GM19438 (cell line): Measurements from ENCODE around the gene H6PD.

ENCODE experiments used
- ATAC-seq: cut with Tn5 transposase; IDR thresholded peaks from one replicate; pipeline ENCODE4 v1.9.1; 2021; ENCODE audit warnings: low read depth; ENCODE audit not compliant: unreplicated experiment

The H6PD gene

GRCh38 chr1:9251501-9251900, 16.9 kb downstream of the H6PD start:
- ATAC-seq: no peak

GRCh38 chr1:9253004-9253403, 18.4 kb downstream of the H6PD start:
- no peak for ATAC-seq

- ATAC-seq: no peak
Measured at GRCh38 chr1:9253453-9254105, 19.0 kb downstream of the H6PD start.

- no peak for ATAC-seq
Measured at GRCh38 chr1:9256332-9256731, 21.8 kb downstream of the H6PD start.

- ATAC-seq: no peak
Measured at GRCh38 chr1:9257851-9258250, 23.3 kb downstream of the H6PD start.

GRCh38 chr1:9258629-9259028, 24.1 kb downstream of the H6PD start:
- no peak for ATAC-seq

GRCh38 chr1:9260059-9260766, 25.6 kb downstream of the H6PD start:
- no peak for ATAC-seq

- ATAC-seq: no peak
Measured at GRCh38 chr1:9261496-9261895, 26.9 kb downstream of the H6PD start.

- ATAC-seq: no peak
Measured at GRCh38 chr1:9262096-9262986, 27.8 kb downstream of the H6PD start.

- ATAC-seq: no peak
Measured at GRCh38 chr1:9263276-9263855, 28.8 kb downstream of the H6PD start.

GRCh38 chr1:9263984-9264872, 29.7 kb downstream of the H6PD start:
- no peak for ATAC-seq

GRCh38 chr1:9265037-9265436, 30.5 kb downstream of the H6PD start:
- ATAC-seq: no peak

GRCh38 chr1:9265968-9266367, 31.4 kb downstream of the H6PD start:
- ATAC-seq: no peak

GRCh38 chr1:9267352-9267686, 32.7 kb downstream of the H6PD start:
- no peak for ATAC-seq

GRCh38 chr1:9267827-9268581, 33.4 kb downstream of the H6PD start:
- ATAC-seq: no peak

- no peak for ATAC-seq
Measured at GRCh38 chr1:9269078-9269501, 34.5 kb downstream of the H6PD start.

- no peak for ATAC-seq
Measured at GRCh38 chr1:9269721-9270120, 35.1 kb downstream of the H6PD start.

GRCh38 chr1:9270290-9270883, 35.8 kb downstream of the H6PD start:
- ATAC-seq: no peak

GRCh38 chr1:9271283-9271682, 36.7 kb downstream of the H6PD start:
- no peak for ATAC-seq
